Loucy (cell line): Measurements from ENCODE around the gene SERGEF.

Source experiments
- EZH2phosphoT487 ChIP-seq: fragments of 200-600 bp; IDR thresholded peaks from 2 replicates; pipeline ENCODE4 v1.6.1; 2018; ENCODE audit warnings: antibody characterized with exemption, mild to moderate bottlenecking, moderate library complexity, borderline replicate concordance
- TF ChIP-seq, protein P1 (sequence below): fragments of 200-600 bp; sonication (generic); conservative IDR thresholded peaks from 2 replicates; pipeline ENCODE4 v1.5.1; 2014; ENCODE audit warnings: mild to moderate bottlenecking, antibody characterized with exemption, low read length

- TF ChIP-seq, protein P1, sequence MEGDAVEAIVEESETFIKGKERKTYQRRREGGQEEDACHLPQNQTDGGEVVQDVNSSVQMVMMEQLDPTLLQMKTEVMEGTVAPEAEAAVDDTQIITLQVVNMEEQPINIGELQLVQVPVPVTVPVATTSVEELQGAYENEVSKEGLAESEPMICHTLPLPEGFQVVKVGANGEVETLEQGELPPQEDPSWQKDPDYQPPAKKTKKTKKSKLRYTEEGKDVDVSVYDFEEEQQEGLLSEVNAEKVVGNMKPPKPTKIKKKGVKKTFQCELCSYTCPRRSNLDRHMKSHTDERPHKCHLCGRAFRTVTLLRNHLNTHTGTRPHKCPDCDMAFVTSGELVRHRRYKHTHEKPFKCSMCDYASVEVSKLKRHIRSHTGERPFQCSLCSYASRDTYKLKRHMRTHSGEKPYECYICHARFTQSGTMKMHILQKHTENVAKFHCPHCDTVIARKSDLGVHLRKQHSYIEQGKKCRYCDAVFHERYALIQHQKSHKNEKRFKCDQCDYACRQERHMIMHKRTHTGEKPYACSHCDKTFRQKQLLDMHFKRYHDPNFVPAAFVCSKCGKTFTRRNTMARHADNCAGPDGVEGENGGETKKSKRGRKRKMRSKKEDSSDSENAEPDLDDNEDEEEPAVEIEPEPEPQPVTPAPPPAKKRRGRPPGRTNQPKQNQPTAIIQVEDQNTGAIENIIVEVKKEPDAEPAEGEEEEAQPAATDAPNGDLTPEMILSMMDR, result peak; percentile 79
- TF ChIP-seq EZH2phosphoT487, result no peak
Measured at GRCh38 chr11:17978553-17979287, 34.1 kb downstream of the SERGEF start.
